ENCODE data around the gene PI4K2A. TPM values are rescaled to one million over a fixed set of nuclear protein-coding genes. Genes with fewer than 3 reads are reported as not detected.

PI4K2A gene
- total RNA-seq, 4 donors from 2014 or later: 11.6 to 23.5 (median 19.4) TPM

DNA sequence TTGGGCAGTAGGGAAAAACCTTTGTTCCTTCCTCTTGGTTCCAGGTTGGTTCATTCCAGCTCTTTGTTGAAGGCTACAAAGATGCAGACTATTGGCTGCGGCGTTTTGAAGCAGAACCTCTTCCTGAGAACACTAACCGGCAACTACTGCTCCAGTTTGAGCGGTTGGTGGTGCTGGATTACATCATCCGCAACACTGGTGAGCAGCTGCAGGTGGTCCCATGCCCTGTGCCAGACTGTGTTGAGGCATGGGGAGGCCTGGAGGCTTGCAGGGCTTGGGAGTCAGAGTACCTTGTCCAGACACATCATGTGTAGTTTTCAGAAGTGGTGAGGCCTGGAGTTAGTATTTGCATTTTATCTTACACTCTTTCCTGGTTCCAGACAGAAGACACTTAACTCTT, 16.3 kb downstream of the PI4K2A start:
- no peak overlapping the region for H3K4me3 ChIP-seq
- no peak for DNase-seq
- no peaks in the 10 kb centered on the region for H3K4me1 ChIP-seq
- no peaks in the 10 kb centered on the region for H3K9me3 ChIP-seq
- no peak for TF ChIP-seq POLR2A (IDR thresholded peaks at IDR 0.05)
- TF ChIP-seq, protein P1, sequence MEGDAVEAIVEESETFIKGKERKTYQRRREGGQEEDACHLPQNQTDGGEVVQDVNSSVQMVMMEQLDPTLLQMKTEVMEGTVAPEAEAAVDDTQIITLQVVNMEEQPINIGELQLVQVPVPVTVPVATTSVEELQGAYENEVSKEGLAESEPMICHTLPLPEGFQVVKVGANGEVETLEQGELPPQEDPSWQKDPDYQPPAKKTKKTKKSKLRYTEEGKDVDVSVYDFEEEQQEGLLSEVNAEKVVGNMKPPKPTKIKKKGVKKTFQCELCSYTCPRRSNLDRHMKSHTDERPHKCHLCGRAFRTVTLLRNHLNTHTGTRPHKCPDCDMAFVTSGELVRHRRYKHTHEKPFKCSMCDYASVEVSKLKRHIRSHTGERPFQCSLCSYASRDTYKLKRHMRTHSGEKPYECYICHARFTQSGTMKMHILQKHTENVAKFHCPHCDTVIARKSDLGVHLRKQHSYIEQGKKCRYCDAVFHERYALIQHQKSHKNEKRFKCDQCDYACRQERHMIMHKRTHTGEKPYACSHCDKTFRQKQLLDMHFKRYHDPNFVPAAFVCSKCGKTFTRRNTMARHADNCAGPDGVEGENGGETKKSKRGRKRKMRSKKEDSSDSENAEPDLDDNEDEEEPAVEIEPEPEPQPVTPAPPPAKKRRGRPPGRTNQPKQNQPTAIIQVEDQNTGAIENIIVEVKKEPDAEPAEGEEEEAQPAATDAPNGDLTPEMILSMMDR (IDR thresholded peaks at IDR 0.05): no peak
- H3K27ac ChIP-seq: no peak overlapping the region
- peaks cover 0 to 64% (median 0%) of the 10 kb centered on the region in 3 donors for H3K36me3 ChIP-seq
- H3K27me3 ChIP-seq: no peaks in the 10 kb centered on the region

DNA sequence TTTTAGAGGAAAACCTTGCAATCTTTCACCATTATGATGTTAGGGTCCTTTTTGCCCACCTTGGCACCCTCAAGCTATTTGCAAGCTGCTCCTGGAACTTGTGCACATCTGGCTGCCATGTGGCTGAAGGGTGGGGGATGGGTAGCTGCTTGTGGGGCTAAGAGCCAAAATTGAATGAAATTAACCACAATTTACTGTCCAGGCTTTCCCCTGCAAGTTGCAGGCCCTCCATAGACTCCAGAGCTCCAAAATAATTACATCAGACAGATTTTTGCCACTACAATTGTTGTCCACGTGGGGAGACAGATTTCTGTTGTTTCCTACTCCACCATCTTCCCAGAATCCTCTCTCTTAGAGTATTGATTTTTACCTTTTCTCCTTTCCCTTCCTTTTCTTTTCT, 19.1 kb downstream of the PI4K2A start:
- H3K36me3 ChIP-seq: peaks cover 0 to 57% (median 0%) of the 10 kb centered on the region in 3 donors
- TF ChIP-seq POLR2A (IDR thresholded peaks at IDR 0.05): no peak
- TF ChIP-seq, protein P1 (IDR thresholded peaks at IDR 0.05): no peak

DNA sequence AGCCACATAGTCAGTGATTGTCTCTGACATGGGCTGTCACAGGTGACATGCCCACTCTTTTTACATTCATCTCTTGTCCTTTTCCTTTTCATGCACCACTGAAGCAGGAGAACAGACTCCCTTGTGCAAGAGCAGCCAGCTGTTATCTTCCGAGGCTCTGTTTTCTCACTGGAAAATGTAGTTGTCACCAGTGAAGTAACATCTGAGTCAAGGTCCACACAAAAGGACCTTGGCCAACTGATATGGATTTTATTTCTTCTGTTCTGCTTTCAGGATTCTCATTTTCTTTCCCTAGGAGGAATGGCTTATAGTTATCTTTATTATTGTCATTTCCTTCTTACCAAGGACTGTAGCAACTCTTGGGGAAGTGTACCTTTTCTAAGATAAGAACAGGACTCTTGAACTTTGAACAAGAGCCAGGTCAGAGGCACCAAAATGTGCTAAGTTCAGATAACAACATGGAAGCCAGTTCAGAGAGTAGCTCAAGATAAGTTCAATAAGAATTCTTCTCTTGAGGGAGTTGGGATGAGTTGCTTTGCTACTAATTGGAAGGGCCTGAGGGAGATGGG, 23.9 kb downstream of the PI4K2A start:
- DNase-seq: no peak

More for the DNA sequence above, 19.1 kb downstream of the PI4K2A start:
- Histone ChIP-seq H3K27me3 (no peaks in the 10 kb centered on the region), H3K4me3 (no peak overlapping the region), H3K9me3 (no peaks in the 10 kb centered on the region), H3K4me1 (peaks cover 0 to under 1% (median 0%) of the 10 kb centered on the region in 4 donors), H3K27ac (no peak overlapping the region)
- DNase-seq: no peak

DNA sequence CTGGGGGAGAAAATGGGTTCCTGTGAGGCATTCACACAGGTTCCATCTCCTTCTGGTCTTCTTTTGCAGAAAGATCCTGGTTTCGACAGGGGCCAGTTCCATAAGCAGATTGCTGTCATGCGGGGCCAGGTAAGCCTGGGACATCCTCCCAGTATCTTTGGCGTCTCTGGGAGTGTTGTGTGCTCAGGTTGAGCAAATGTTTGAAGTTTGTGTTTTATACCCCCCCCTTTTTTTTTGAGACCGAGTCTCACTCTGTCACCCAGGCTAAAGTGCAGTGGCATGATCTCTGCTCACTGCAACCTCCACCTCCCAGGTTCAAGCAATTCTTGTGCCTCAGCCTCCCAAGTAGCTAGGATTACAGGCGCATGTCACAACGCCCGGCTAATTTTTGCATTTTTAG, 26.5 kb downstream of the PI4K2A start:
- no peaks in the 10 kb centered on the region for H3K27me3 ChIP-seq
- peaks cover 0 to 76% (median 0%) of the 10 kb centered on the region in 3 donors for H3K36me3 ChIP-seq
- no peak overlapping the region for H3K4me3 ChIP-seq
- H3K9me3 ChIP-seq: no peaks in the 10 kb centered on the region
- DNase-seq: no peak
- H3K27ac ChIP-seq: no peak overlapping the region
- TF ChIP-seq POLR2A (IDR thresholded peaks at IDR 0.05): no peak
- TF ChIP-seq, protein P1 (IDR thresholded peaks at IDR 0.05): no peak
- H3K4me1 ChIP-seq: peaks cover 0 to 11% (median 0%) of the 10 kb centered on the region in 4 donors

More for the DNA sequence above, 23.9 kb downstream of the PI4K2A start:
- H3K36me3 ChIP-seq: peaks cover 0 to 58% (median 0%) of the 10 kb centered on the region in 3 donors
- H3K27me3 ChIP-seq: no peaks in the 10 kb centered on the region
- H3K4me1 ChIP-seq: peaks cover 0 to 11% (median 0%) of the 10 kb centered on the region in 4 donors
- peak overlapping the region in 3 of 4 donors; percentile 14 to 84 (median 53) for H3K27ac ChIP-seq
- peak in 1 of 2 donors; percentile 26 for TF ChIP-seq POLR2A (IDR thresholded peaks at IDR 0.05)
- TF ChIP-seq, protein P1 (IDR thresholded peaks at IDR 0.05): no peak
- H3K4me3 ChIP-seq: no peak overlapping the region
- no peaks in the 10 kb centered on the region for H3K9me3 ChIP-seq

DNA sequence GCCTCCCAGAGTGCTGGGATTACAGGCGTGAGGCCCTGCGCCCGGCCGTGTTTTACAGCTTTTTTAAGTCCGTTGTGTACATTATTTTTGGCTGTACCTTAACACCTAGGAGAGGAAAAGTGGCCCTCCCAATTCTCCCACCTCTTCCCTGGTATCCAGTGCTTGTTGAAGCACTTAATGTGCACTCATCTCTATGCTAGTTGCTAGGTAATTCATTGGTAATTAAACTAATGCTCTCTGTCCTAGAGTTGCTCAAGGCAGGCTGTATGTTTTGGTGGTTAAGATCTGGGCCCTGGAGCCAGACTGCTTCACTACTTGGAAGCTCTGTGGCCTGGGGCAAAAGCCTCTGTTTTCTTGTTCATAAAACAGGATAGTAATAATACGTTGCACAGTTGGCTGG, 27.0 kb downstream of the PI4K2A start:
- Histone ChIP-seq H3K36me3 (peaks cover 0 to 71% (median 0%) of the 10 kb centered on the region in 3 donors), H3K27ac (no peak overlapping the region), H3K4me1 (peaks cover 0 to 11% (median 0%) of the 10 kb centered on the region in 4 donors), H3K4me3 (no peak overlapping the region), H3K9me3 (no peaks in the 10 kb centered on the region), H3K27me3 (no peaks in the 10 kb centered on the region)
- no peak for DNase-seq
- TF ChIP-seq, protein P1 (IDR thresholded peaks at IDR 0.05): no peak
- no peak for TF ChIP-seq POLR2A (IDR thresholded peaks at IDR 0.05)
